HG02870 (cell line): ENCODE results near the gene CCDC142.

ENCODE experiments used
- ATAC-seq: cut with Tn5 transposase; IDR thresholded peaks from one replicate; pipeline ENCODE4 v1.9.1; 2021; ENCODE audit warnings: mild to moderate bottlenecking, moderate library complexity; ENCODE audit not compliant: unreplicated experiment

CCDC142 gene, protein sequence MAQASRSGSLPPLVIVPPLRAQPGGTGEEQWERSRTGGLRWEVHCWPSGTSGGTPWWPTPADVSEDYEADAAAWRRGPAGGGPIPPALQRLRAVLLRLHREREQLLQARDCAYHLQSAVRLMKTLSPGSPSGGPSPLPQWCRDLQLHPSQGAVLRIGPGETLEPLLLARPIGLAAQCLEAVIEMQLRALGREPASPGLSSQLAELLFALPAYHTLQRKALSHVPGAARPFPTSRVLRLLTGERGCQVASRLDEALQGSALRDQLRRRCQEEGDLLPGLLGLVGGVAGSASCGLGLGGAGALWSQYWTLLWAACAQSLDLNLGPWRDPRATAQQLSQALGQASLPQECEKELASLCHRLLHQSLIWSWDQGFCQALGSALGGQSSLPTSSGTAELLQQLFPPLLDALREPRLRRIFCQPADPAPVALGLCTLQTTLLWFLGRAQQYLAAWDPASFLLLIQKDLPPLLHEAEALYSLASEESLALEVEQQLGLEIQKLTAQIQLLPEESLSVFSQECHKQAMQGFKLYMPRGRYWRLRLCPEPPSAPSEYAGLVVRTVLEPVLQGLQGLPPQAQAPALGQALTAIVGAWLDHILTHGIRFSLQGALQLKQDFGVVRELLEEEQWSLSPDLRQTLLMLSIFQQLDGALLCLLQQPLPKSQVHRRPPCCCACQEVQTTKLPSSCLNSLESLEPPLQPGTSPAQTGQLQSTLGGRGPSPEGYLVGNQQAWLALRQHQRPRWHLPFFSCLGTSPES

DNA sequence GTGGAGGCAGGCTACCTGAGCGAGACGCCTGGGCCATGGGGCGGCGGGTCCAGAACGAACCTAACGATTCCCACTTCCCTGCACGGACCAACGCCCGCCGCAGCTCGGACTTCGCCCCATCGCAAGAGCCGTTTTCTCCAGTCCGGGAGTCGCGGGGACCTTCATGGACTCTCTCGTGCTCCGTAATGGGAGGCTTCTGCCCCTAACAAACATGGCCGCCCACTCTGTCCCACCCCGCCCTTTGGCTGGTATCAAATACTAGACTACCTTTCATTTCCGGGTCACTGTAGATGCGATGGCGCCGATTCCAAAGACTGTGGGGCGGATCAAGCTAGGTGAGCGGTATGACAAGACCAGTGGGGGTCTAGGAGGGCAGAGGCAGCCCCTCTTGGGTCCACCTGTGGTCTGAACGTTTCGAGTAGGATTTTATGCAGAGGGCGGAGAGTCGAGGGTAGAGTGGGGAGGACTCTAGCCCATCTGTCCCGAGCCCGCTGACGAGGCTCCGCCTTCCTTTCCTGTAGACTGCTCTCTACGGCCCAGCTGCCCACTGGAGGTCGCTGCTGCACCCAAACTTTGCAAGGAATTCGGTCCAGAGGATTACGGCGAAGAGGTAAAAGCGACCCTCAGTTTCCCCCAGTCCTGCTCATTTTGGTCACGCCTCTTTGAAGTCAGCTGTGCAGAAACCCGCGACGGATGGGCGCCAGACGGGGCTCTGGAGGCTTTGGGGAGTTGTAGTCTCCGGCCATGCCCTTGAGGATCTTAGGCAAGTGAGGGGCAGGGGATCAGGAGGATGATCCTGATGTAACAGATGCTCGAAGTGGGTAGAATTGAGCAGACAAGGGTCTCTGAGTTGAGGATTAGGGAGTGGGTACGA, at the start of gene CCDC142, which contains the start of gene TTC31:
Gene CCDC142, minus strand, starts transcription at position 198 of the 874 bp plus-strand sequence. Its CDS starts 161 bp downstream, at position 37.
Gene TTC31, plus strand, starts transcription at position 281 of the 874 bp plus-strand sequence. Its CDS starts 15 bp downstream, at position 296.
- peak; percentile 90 for ATAC-seq

DNA sequence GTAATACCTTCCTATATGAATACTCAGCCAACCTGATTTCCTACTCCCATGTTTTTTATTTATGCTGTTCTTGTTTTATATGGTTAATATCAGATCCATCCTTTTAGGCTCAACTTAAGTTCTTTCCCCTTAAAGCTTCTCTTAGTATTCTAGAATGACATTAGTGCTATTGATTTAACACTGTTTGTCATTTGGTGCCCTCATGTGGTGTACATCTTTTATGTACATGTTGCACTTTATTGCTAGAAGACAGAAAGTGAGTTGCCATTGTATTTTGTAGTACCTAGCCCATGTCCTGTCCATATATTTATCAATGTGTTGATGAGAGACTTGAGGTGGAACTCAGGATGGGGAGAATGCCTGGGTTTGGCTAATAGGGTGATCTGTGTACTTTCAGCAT, 49.4 kb upstream of the CCDC142 start:
- ATAC-seq = no peak

DNA sequence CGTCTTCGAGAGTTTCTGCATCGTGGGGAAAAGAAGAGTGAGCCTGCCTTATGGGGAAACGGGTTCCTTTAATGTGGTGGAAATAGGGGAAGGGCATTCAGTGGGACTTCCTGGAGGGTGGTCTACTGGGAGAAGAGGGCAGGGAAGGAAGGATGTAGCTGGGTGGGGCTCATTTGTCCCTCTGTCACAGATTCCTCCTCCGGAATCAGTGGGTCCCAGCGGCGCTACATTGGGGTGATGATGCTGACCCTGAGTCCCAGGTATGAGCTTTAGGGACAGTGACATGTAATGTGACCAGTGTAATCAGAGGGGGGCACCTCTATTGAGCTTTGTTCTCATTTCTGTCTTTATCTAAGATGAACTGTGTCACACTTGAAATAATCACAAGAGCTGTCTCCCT, 48.9 kb upstream of the CCDC142 start:
- no peak for ATAC-seq

DNA sequence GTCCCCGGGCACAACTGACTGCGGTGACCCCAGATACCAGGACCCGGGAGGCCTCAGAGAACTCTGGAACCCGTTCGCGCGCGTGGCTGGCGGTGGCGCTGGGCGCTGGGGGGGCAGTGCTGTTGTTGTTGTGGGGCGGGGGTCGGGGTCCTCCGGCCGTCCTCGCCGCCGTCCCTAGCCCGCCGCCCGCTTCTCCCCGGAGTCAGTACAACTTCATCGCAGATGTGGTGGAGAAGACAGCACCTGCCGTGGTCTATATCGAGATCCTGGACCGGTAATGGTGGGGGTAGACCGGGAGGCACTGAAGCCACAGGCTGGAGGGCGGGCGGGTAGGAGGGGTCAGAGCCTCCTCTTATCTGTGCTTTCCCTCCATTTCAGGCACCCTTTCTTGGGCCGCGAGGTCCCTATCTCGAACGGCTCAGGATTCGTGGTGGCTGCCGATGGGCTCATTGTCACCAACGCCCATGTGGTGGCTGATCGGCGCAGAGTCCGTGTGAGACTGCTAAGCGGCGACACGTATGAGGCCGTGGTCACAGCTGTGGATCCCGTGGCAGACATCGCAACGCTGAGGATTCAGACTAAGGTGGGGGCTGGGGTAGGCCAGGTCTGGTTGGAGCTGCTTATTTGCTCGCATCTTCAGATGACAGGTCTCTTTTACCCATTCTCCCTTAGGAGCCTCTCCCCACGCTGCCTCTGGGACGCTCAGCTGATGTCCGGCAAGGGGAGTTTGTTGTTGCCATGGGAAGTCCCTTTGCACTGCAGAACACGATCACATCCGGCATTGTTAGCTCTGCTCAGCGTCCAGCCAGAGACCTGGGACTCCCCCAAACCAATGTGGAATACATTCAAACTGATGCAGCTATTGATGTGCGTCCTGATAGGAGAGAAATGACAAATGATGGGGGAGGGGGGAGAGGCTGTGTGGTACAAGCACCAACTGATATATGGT, 47.7 kb upstream of the CCDC142 start:
- peak; percentile 24 for ATAC-seq

DNA sequence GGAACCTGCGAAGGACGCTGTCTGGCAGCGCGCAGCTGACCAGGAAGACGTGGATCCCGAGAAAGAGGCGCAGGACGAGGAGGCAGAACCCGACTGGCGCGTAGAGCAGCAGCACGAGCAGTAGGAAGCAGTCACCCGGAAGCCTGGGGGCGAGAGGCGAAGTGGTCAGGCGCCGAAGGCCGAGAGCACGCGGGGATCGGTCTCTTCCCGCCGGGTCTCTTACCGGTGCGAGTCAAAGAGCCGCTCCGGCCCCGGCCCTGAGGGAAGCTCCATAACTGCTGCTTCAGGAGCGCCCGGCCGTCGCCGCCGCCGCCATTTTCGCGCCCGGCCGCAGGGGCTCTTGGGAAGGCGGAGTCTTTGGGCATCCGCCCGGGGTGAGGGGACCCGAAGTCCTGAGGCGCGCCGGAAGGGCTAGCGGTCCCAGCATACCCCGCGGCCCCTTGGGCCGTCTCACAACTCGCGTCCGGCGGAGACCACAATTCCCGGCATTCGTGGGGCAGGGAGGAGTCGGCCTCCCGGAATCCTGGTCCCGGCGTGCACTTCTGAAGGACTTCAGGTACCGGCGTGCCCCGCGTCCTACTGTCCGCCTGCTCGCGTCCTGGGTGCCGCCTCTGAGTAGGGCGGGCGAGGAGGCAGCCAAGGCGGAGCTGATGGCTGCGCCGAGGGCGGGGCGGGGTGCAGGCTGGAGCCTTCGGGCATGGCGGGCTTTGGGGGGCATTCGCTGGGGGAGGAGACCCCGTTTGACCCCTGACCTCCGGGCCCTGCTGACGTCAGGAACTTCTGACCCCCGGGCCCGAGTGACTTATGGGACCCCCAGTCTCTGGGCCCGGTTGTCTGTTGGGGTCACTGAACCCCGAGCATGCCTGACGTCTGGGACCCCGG, 46.8 kb upstream of the CCDC142 start, which contains the start of the genes AUP1 and HTRA2:
Gene AUP1, minus strand, starts transcription at position 350 of the 882 bp plus-strand sequence. Its CDS starts 77 bp downstream, at position 273.
Gene HTRA2, plus strand, starts transcription at position 577 of the 882 bp plus-strand sequence. Its CDS starts 74 bp downstream, at position 651.
- ATAC-seq = peak; percentile 73

DNA sequence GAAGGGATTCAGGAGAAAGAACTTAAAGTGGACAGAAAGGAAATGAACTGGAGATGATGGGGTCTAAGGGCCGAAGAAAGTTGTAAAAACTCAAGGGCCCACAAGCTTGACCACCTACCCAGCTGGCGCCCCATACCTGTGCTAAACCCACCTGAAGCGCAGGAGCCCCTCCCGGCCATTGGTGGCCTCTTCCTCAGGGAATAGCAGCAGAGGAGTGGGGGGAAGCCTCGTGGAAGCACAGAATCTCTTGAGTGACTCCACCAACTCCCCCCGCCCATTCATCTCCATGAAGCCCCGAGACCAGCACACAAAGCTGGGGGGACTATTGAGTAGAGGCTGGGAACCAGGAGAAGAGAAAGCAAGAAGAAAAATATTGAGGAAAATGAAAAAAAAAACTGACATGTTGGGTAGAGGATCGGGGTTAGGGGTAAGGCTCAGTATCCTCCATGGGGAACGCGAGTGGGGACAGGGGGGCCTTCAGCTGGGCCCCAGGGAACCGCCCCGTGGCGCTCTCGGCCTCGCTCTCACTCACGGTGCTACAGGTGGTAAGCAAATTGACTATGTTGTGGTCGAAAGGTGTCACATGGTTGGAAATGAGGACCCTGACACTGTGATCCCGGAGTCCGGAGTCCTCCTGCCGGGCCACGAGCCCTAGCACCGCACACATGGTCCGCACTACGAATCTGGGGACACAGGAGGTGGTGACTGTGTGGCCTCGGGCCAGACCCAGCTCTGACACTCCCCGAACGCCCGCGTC, 46.0 kb upstream of the CCDC142 start:
- ATAC-seq = peak; percentile 5

DNA sequence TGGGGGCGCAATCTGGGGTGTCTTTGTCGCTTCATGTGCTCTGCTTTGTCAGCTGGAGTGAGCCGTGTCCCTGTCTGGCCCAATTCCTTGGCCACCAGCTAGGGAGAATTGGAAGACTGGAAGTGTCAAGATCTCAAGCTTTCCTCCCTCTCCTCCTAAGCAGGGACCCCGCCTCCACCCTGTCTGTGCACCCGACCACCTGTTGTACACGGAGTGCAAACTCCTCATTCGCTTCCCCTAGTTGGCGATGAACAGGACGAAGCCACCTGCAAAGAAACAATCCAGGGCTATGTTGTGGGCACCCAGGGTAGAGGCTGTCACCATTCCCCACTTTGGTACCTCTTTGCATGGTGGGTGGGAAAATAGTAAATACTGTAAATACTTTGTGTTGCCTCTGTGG, 44.9 kb upstream of the CCDC142 start:
- ATAC-seq = no peak

DNA sequence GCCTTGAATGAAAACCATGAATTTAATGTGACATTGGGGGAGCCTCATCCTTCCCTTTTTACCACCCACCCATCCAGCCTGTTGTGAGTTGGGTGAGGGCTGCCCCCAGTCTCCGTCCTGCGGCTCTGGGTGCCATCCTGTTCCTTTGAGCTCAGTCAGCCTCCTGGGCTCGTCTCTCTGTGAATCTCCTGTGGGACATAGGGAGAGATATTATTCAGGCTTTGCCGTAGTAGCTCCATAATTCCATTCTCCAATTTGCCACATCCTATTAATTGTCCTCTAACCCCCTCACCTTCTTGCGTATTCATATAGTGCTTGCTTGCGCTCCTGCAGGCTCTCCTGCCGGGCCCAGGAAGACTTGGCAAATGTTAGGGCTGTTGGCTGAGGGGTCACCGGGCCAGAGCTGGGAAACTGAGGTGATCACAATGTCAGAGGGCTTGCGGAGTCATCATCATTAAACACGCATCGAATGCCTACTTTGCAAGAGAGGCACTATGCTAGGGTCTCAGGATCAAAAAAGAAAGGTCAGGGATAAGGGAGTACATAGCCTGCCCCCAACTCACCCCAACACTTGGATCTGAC, 43.9 kb upstream of the CCDC142 start:
- ATAC-seq = no peak

DNA sequence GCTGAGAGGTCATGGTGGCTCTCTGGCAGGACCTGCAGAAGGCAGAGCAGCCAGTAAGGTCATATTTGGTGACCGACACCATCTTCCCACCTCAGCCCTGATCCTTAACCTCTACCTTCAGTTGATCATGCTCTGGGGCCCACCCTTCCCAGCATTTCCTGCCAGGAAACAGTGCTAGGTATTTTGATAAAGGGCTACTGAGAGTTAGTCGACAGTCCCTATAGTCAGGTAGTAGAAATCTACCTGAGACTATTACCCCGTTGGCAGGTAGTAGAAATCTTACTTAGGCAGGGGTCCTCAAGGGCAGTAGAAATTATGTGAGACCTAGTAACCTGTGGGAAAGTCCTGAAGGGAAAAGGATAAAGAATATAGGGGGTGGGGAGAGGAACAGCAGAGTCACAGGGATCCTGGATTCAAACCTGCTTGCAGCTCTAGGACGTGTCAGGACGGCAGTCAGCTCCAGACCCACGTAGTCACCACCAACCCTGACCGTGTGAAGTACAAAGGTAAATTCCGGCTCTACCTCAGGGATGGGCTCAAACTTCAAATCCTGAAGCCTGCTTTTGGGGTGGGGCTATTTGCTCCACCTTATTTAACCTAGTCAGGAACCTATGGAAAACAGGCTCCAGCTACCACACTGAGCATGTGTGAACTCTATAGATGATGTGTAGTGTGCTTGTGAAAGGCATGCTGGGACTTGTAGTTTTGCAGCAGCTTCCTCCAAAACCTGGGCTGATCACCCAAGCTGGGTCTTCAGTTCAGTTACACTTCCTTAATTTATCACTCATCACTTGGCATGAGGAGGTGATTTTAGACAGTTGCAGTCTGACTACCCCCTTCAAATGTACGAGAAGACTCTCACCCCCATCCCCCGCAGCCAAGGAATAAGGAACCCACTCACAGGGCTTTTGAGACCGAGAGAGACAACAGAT, 43.2 kb upstream of the CCDC142 start, which contains the start of gene DQX1:
Gene DQX1, minus strand, starts transcription at position 515 of the 932 bp plus-strand sequence. Its CDS starts 502 bp downstream, at position 13.
- no peak for ATAC-seq

DNA sequence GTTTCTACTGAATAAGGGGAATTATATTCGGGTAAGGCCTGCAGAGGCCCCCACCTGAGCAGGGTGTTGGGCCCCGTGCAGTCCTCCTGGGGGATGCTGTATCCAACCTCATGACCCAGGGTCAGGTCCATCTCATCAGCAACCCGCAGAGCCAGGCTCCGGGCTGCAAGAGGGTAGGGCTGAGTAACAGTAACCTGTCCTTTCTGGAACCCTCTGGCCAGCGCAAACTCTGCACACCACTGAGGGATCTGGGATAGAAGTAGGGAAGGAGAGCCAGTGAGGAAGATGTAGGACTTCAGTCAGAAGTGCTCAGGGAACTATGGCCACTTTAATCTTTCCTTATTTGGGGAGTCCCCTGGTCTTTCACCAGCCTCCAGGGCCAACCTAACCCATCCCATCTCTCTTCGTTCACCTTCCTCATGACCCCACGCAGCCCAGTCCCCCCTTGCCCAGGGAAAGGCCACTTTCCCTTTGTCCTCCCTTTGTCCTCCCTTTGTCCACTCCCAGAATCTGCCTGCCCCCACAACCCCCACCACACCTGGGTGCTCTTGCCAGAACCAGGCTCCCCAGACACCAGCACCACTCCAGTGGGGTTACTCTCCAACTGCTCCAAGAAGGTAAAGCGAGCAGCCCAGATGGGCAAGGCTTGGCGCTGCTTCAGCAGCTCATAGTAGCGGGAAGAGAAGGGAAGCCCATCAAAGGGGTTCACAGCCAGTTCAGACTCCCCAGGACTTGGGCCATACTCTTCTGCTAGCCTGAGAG, 42.3 kb upstream of the CCDC142 start:
- ATAC-seq = no peak

DNA sequence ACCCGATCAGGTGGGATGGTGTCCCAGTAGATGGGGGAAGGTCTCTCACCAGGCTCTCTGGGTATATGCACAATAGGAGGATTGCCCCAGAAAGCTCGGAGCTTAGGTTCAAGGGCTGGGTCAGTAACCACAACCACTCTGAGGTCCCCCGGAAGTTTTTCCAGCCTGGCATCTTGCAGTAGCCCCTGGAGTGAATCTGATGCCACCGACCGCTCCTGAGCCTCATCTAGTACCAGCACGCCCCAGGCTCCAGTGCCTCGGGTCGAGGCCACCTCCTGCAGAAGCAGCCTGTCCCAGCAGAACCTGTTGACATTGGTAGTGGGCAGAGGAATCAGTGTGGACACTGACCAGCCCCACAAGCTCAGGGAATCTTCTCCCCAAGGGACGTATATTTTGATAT, 41.2 kb upstream of the CCDC142 start:
- no peak for ATAC-seq

DNA sequence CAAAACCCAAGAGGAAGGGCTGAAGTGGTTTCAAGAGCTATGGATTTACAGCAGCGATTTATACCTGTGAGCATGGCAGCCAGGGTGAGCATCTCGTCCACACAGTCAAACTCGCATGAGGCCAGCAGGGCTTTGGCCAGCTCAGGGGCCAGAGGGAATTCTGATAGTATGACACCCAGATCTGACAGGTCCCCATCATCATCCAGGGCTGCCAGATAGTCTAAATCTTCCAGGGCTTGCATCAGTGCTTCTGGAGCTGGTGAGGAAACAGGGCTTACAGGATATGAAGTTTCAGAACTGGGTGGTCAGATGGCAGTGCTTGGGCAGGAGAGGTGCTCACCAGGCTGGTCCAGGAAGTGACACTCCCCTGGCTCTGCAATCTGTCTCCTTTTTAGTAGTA, 39.7 kb upstream of the CCDC142 start:
- ATAC-seq = no peak

DNA sequence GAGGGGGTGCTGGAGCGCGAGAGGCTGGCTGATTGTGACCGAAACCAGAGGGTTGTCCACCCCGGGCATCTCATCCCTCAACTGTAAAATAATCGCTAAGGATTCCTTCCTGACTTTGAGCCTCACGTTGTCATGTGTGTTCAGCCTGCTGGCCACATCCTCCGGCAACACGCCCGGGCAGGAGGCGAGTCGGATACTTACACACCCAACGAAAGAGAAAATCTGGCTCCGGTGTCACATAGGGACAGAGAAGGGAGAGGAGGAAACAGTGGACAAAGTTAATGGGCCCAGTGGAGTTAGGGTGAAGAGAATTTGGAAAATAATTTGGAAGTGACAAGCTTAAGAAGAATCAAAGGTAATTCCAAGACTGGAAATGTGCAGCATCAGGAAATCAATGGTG, 33.9 kb upstream of the CCDC142 start:
- no peak for ATAC-seq

DNA sequence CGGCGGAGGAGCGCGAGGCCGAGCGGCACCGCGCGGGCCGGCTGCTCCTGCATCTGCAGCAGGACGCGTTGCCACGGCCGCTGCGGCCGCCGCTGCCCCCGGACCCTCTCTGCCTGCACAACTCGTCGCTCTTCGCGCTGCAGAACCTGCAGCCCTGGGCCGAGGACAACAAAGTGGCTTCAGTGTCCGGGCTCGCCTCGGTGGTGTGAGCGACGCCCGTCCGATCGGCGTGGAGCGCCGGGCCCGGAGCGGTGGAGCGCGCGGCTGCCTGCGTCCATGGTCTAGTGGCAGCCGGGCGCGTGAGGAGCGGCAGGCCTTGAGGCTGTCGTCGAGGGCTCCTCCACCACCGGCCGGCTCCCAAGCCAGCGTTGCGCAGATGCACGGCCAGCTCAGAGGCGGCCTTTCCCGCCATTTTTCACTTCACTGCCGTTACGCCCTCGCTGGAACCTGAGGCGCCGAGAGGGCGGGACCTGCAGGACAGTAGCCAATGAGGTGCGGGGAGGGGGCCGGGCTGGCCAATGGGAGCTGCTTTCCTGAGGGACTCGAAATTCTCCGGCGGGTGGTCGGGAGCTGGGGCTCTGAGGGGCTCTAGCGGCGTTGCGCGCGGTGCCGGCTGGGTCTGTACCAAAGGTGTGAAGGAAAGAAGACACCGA, 33.3 kb upstream of the CCDC142 start:
- ATAC-seq = no peak
